RWPE1 (cell line): ENCODE measurements around the gene SRSF4.

Experiments
- CTCF ChIA-PET: fragments of 350-600 bp; sonication (Branson Sonifier 250); formaldehyde crosslinking; extraction: SDS; loops from one replicate; lab custom pipeline; 2021; lab: Yijun Ruan, JAX
- POLR2A ChIA-PET: fragments of 400-600 bp; formaldehyde crosslinking; extraction: SDS; loops from one replicate; lab custom pipeline; 2020; ENCODE audit warnings: antibody characterized with exemption; ENCODE audit not compliant: low non-redundant PET; lab: Yijun Ruan, JAX
- DNase-seq: peaks from one replicate; pipeline ENCODE4 v3.0.0; 2012; ENCODE audit warnings: low spot score
- H3K27ac ChIP-seq: fragments of 450-650 bp; 2 replicates; pipeline ENCODE4 v1.5.1; 2017
- CTCF ChIP-seq: fragments of 450-650 bp; conservative IDR thresholded peaks from 2 replicates; pipeline ENCODE4 v1.5.1; 2017; ENCODE audit warnings: low read depth, mild to moderate bottlenecking

The SRSF4 gene

DNA sequence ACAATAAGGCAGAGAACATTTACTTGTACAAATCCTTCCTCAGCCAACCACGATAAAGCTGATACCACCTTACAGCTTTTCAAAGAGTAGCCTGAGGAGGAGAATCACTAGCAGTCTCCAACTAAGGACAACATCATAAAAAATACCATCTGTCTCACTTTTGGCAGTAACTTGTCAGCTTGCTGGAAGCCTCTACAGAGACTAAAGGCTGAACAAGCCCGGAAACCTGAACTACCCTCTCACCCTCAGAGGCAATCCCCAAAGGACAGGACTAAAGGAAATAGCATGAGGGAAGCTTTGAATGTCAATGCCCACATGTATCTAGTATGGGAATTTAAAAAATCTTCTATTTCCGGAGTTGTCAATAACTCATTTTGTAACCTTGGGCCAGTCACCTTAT is 10.6 kb downstream of the SRSF4 start:
- no peak for TF ChIP-seq CTCF
- POLR2A ChIA-PET = no interaction called here
- DNase-seq = no peak
- CTCF ChIA-PET = no interaction called here
- no peak overlapping the region for H3K27ac ChIP-seq

- ChIA-PET POLR2A (no interaction called here), CTCF (interaction anchor here (0.5 kb wide), 1 partner anchor 285 kb away, joined by 4 read pairs; no protein-coding TSS in a partner anchor)
- no peak for TF ChIP-seq CTCF
- DNase-seq = no peak
- no peak overlapping the region for H3K27ac ChIP-seq
Observed at GRCh38 chr1:29169976-29170375, 11.7 kb downstream of the SRSF4 start.

DNA sequence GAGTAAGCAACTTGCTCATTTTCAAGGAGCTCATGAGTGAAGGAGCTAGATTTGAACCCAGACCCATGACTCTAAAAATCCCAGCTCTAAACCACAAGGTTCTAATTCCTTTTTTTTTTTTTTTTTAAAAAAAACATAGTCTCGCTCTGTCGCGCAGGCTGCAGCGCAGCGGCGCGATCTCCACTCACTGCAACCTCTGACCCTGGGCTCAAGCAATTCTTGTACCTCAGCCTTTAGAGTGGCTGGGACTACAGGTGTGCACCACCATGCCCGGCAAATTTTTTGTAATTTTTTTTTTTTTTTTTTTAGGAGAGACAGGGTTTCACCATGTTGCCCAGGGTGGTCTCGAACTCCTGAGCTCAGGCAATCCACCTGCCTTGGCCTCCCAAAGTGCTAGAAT is 13.8 kb downstream of the SRSF4 start:
- no peak for TF ChIP-seq CTCF
- H3K27ac ChIP-seq = no peak overlapping the region
- no peak for DNase-seq
- CTCF ChIA-PET = interaction anchor here (0.6 to 1.2 kb wide), 2 partner anchors 35 to 252 kb away, joined by 3 to 4 read pairs; no protein-coding TSS in a partner anchor
- POLR2A ChIA-PET = no interaction called here

DNA sequence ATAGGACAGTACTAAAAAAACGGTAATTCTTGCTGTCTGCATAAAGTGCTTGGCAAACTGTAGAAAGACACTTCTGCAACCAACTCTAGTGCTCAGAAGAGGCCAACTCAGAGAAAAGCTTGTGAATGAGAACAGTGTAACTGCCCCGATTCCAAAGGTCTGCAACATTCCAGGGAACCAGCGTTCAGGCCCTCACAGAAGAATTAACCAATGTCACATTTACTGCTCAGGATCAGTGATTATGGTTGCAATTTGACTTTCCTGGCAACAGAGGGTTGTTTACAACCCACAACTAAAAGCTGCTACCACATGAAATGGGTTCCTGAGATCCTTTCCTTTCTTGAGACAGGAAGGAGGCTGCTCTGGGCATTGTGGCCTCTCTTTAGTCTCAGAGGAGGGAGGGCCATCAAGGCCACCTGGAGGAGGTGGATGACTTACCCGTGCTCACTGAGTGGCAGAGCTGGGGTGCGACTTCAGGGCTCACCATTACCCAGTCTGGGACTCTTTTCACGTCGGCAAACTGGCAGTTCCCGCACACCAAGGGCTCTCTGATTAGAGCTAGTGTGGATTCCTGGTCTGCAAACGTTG is 15.3 kb downstream of the SRSF4 start:
- CTCF ChIA-PET = no interaction called here
- POLR2A ChIA-PET = no interaction called here
- DNase-seq = no peak
- H3K27ac ChIP-seq = no peak overlapping the region
- no peak for TF ChIP-seq CTCF

DNA sequence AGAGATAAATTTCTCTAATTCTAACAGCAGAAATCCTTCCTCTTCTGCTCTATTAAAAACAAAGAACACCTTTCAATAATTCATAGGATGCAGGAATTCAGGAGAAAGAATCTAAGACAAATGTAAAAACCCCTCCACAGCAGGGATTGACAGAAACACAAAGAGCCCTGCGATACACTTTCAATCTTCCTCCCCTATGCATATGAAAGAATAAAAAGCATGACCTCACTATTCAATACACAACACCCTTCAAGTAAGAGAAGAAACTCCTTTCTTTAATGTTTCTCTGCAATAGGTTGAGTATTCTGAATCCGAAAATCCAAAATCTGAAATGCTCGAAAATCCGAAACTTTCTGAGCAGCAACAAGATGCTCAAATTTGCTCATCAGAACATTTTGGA is 17.1 kb downstream of the SRSF4 start:
- H3K27ac ChIP-seq = no peak overlapping the region
- no peak for TF ChIP-seq CTCF
- no peak for DNase-seq
- POLR2A ChIA-PET = no interaction called here
- CTCF ChIA-PET = interaction anchor here (0.6 kb wide), 1 partner anchor 380 kb away, joined by 3 read pairs; no protein-coding TSS in a partner anchor

GRCh38 chr1:29162476-29163138 is 19.1 kb downstream of the SRSF4 start:
- no peak overlapping the region for H3K27ac ChIP-seq
- no peak for DNase-seq
- no peak for TF ChIP-seq CTCF
- ChIA-PET POLR2A (no interaction called here), CTCF (no interaction called here)
